H9 (cell line): ENCODE measurements around the gene SLC16A10. TPM values are rescaled to one million over a fixed set of nuclear protein-coding genes. Genes with fewer than 3 reads are reported as not detected.

ENCODE experiments used
- DNase-seq: peaks from one replicate; pipeline ENCODE4 v3.0.0-alpha.2; 2017
- H2AFZ ChIP-seq: one replicate; pipeline ENCODE4 v1.6.1; 2013; ENCODE audit warnings: mild to moderate bottlenecking, low read length, control low read depth, moderate library complexity
- H2AK5ac ChIP-seq: 2 replicates; pipeline ENCODE4 v1.6.1; 2013; ENCODE audit warnings: low read length, control low read depth, mixed read lengths; ENCODE audit not compliant: insufficient read length
- H2BK120ac ChIP-seq: one replicate; pipeline ENCODE4 v1.6.1; 2013; ENCODE audit warnings: low read depth, mild to moderate bottlenecking, low read length, control low read depth, inconsistent platforms; ENCODE audit not compliant: poor library complexity, severe bottlenecking
- H2BK12ac ChIP-seq: 2 replicates; pipeline ENCODE4 v1.6.1; 2013; ENCODE audit warnings: low read length, control low read depth, mixed read lengths, low read depth; ENCODE audit not compliant: insufficient read length
- H2BK15ac ChIP-seq: 2 replicates; pipeline ENCODE4 v1.6.1; 2013; ENCODE audit warnings: low read depth, low read length, control low read depth
- H2BK20ac ChIP-seq: one replicate; pipeline ENCODE4 v1.6.1; 2013; ENCODE audit warnings: low read depth, mild to moderate bottlenecking, low read length, control low read depth, inconsistent platforms; ENCODE audit not compliant: poor library complexity, severe bottlenecking
- H2BK5ac ChIP-seq: 2 replicates; pipeline ENCODE4 v1.6.1; 2013; ENCODE audit warnings: low read length, control low read depth, mixed read lengths; ENCODE audit not compliant: insufficient read length
- H3K14ac ChIP-seq: 2 replicates; pipeline ENCODE4 v1.6.1; 2013; ENCODE audit warnings: low read length, control low read depth; ENCODE audit not compliant: insufficient read depth
- H3K18ac ChIP-seq: 2 replicates; pipeline ENCODE4 v1.6.1; 2013; ENCODE audit warnings: low read depth, mild to moderate bottlenecking, mixed read lengths, low read length, control low read depth; ENCODE audit not compliant: insufficient read length
- H3K23ac ChIP-seq: 2 replicates; pipeline ENCODE4 v1.6.1; 2013; ENCODE audit warnings: low read length, control low read depth, mixed read lengths, low read depth; ENCODE audit not compliant: insufficient read length
- H3K23me2 ChIP-seq: 2 replicates; pipeline ENCODE4 v1.6.1; 2013; ENCODE audit warnings: low read depth, mild to moderate bottlenecking, mixed read lengths, low read length, control low read depth; ENCODE audit not compliant: insufficient read length, poor library complexity, severe bottlenecking
- H3K27ac ChIP-seq: 2 replicates; pipeline ENCODE4 v1.5.1; 2013; ENCODE audit warnings: low read length, control low read depth, mixed read lengths, low read depth; ENCODE audit not compliant: insufficient read length
- H3K27me3 ChIP-seq: 2 replicates; pipeline ENCODE4 v1.6.1; 2013; ENCODE audit warnings: low read length, control low read depth, inconsistent platforms; ENCODE audit not compliant: insufficient read depth
- H3K4ac ChIP-seq: 2 replicates; pipeline ENCODE4 v1.6.1; 2013; ENCODE audit warnings: low read depth, mild to moderate bottlenecking, control low read depth, inconsistent platforms, low read length, moderate library complexity
- H3K4me1 ChIP-seq: 2 replicates; pipeline ENCODE4 v1.6.1; 2013; ENCODE audit warnings: low read length, control low read depth, inconsistent platforms; ENCODE audit not compliant: insufficient read depth
- H3K4me2 ChIP-seq: 2 replicates; pipeline ENCODE4 v1.6.1; 2013; ENCODE audit warnings: low read length, control low read depth, mixed read lengths; ENCODE audit not compliant: insufficient read length, insufficient read depth
- H3K56ac ChIP-seq: 2 replicates; pipeline ENCODE4 v1.6.1; 2013; ENCODE audit warnings: low read depth, mild to moderate bottlenecking, mixed read lengths, low read length, control low read depth; ENCODE audit not compliant: insufficient read length
- H3K79me1 ChIP-seq: 2 replicates; pipeline ENCODE4 v1.6.1; 2013; ENCODE audit warnings: low read depth, mild to moderate bottlenecking, moderate library complexity, low read length, control low read depth, inconsistent platforms; ENCODE audit not compliant: insufficient read depth, poor library complexity, severe bottlenecking
- H3K79me2 ChIP-seq: 2 replicates; pipeline ENCODE4 v1.6.1; 2013; ENCODE audit warnings: low read length, control low read depth, inconsistent platforms; ENCODE audit not compliant: insufficient read depth
- H3K9ac ChIP-seq: 2 replicates; pipeline ENCODE4 v1.6.1; 2013; ENCODE audit warnings: low read length, control low read depth, mixed read lengths; ENCODE audit not compliant: insufficient read length; ENCODE audit errors: extremely low read depth
- H3K9me3 ChIP-seq: one replicate; pipeline ENCODE4 v1.6.1; 2013; ENCODE audit warnings: low read depth, low read length, inconsistent platforms; ENCODE audit not compliant: control insufficient read depth
- H3T11ph ChIP-seq: one replicate; pipeline ENCODE4 v1.6.1; 2013; ENCODE audit warnings: mild to moderate bottlenecking, low read length, control low read depth, inconsistent platforms
- H4K20me1 ChIP-seq: one replicate; pipeline ENCODE4 v1.6.1; 2013; ENCODE audit not compliant: control insufficient read depth, insufficient read length, insufficient read depth
- H4K5ac ChIP-seq: 2 replicates; pipeline ENCODE4 v1.6.1; 2013; ENCODE audit warnings: low read depth, mild to moderate bottlenecking, mixed read lengths, low read length, control low read depth; ENCODE audit not compliant: insufficient read length
- H4K8ac ChIP-seq: replicated peaks from 2 replicates; pipeline ENCODE4 v1.6.1; 2013; ENCODE audit warnings: low read length, control low read depth, mixed read lengths, low read depth; ENCODE audit not compliant: insufficient read length
- H4K91ac ChIP-seq: 2 replicates; pipeline ENCODE4 v1.6.1; 2013; ENCODE audit warnings: low read depth, mild to moderate bottlenecking, moderate library complexity, mixed read lengths, low read length, control low read depth; ENCODE audit not compliant: insufficient read length
- H3K27ac Mint-ChIP-seq, 3 experiments: 2 replicates in 2 of 3; 3 replicates in 1 of 3; pipeline ENCODE4 v1.8.0; 2020 to 2021; ENCODE audit warnings: mixed read lengths in 3 of 3, mild to moderate bottlenecking in 1 of 3, moderate library complexity in 1 of 3
- H3K27me3 Mint-ChIP-seq: 2 replicates; pipeline ENCODE4 v1.8.0; 2021; ENCODE audit warnings: low read depth, mild to moderate bottlenecking, moderate library complexity, mixed read lengths
- H3K36me3 Mint-ChIP-seq, 3 experiments: 2 replicates in 2 of 3; 3 replicates in 1 of 3; pipeline ENCODE4 v1.8.0; 2020 to 2021; ENCODE audit warnings: low read depth in 3 of 3, mixed read lengths in 3 of 3; ENCODE audit not compliant: insufficient read depth in 1 of 3
- H3K4me1 Mint-ChIP-seq, 2 experiments: 2 replicates each; pipeline ENCODE4 v1.8.0; 2020; ENCODE audit warnings: mixed read lengths in 2 of 2
- H3K4me3 Mint-ChIP-seq, 2 experiments: 2 replicates in 1 of 2; 3 replicates in 1 of 2; pipeline ENCODE4 v1.8.0; 2020 to 2021; ENCODE audit warnings: mild to moderate bottlenecking in 2 of 2, mixed read lengths in 2 of 2, moderate library complexity in 1 of 2
- H3K9me3 Mint-ChIP-seq, 2 experiments: 2 replicates in 1 of 2; 3 replicates in 1 of 2; pipeline ENCODE4 v1.8.0; 2020; ENCODE audit warnings: mild to moderate bottlenecking in 2 of 2, mixed read lengths in 2 of 2, moderate library complexity in 1 of 2
- CTCF ChIP-seq: fragments of 200-600 bp; sonication (generic); conservative IDR thresholded peaks from 3 replicates; pipeline ENCODE4 v1.8.0; 2021; ENCODE audit warnings: antibody characterized with exemption, mild to moderate bottlenecking
- WGBS: extraction: QIAGEN DNeasy Blood & Tissue Kit; methylation state at CpG from one replicate; pipeline ENCODE4 v1.1.7; 2013; ENCODE audit warnings: missing lambda C conversion rate, low lambda C conversion rate, mixed read lengths; ENCODE audit not compliant: insufficient read length; ENCODE audit errors: extremely low coverage; 5-methylcytosine and 5-hydroxymethylcytosine counted together
- total RNA-seq: library from RNA; stranded (reverse); gene quantifications from 2 replicates; pipeline ENCODE4 v1.2.1, GENCODE V29; 2021

SLC16A10 gene
- total RNA-seq, 1 experiment from 2014 or later = 11.4 TPM

GRCh38 chr6:111113336-111114086 lies 26.2 kb downstream of the SLC16A10 start:
- Histone ChIP-seq H2BK20ac (no peak overlapping the region), H4K20me1 (no peaks in the 10 kb centered on the region), H2BK12ac (no peak overlapping the region), H2BK120ac (no peak overlapping the region), H3K23ac (no peak overlapping the region), H4K8ac (no peak overlapping the region), H3K9ac (peak overlapping the region; percentile 51), H4K5ac (peak overlapping the region; percentile 65), H2AK5ac (no peak overlapping the region), H3K27ac (peak overlapping the region; percentile 1), H3K79me1 (no peaks in the 10 kb centered on the region), H3T11ph (no peak overlapping the region), H3K23me2 (no peaks in the 10 kb centered on the region), H3K4me2 (no peak overlapping the region), H3K27me3 (no peaks in the 10 kb centered on the region), H3K14ac (no peak overlapping the region), H2BK5ac (no peak overlapping the region), H3K9me3 (no peaks in the 10 kb centered on the region), H3K18ac (no peak overlapping the region), H3K4me1 (peaks cover 2% of the 10 kb centered on the region; the same call in 1 of the 2 replicates), H3K4ac (no peak overlapping the region), H3K56ac (no peak overlapping the region), H2AFZ (no peak overlapping the region), H3K79me2 (no peaks in the 10 kb centered on the region; the same call in 1 of the 2 replicates), H2BK15ac (no peak overlapping the region), H4K91ac (no peak overlapping the region)
- Mint-ChIP-seq H3K27me3 (no peaks in the 10 kb centered on the region), H3K27ac (peak overlapping the region in 2 of 3 experiments; percentile 10 to 65; a peak in 3 of 7 replicates), H3K36me3 (no peaks in the 10 kb centered on the region; a peak in 1 of 7 replicates), H3K4me3 (no peak overlapping the region), H3K9me3 (no peaks in the 10 kb centered on the region), H3K4me1 (peaks cover 10% of the 10 kb centered on the region in 2 experiments)
- WGBS = no CpG with 5 or more reads among the region's 7 CpGs
- TF ChIP-seq CTCF = no peak
- peak; percentile 43 for DNase-seq
